ENCODE data around the gene CRHR1.

DNA sequence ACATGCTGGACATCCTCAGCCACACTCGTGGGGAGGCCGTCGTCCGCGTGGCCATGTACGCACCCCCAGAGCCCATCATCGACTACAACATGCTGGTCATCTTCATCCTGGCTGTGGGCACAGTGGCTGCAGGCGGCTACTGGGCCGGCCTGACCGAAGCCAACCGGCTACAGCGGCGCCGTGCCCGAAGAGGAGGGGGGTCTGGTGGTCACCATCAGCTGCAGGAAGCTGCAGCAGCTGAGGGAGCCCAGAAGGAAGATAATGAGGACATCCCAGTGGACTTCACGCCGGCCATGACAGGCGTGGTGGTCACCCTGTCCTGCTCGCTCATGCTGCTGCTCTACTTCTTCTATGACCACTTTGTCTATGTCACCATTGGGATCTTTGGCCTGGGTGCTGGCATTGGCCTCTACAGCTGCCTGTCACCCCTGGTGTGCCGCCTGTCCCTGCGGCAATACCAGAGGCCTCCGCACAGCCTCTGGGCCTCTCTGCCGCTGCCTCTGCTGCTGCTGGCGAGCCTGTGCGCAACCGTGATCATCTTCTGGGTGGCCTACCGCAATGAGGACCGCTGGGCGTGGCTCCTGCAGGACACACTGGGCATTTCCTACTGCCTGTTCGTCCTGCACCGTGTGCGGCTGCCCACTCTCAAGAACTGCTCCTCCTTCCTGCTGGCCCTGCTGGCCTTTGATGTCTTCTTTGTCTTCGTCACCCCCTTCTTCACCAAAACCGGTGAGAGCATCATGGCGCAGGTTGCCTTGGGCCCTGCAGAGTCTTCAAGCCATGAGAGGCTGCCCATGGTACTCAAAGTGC, 61.5 kb downstream of the CRHR1 start:
- TF ChIP-seq POLR2A (IDR thresholded peaks at IDR 0.05; ENCODE audit: extremely low read depth, insufficient read length) (no peak), CTCF (IDR thresholded peaks at IDR 0.05; ENCODE audit: low read depth, low read length) (no peak)
